NCI-H1105 treated with DMSO at 0.1 percent for 48 hours (cell line): ENCODE measurements around the gene SCFD2.
"Not testable (repeated sequence)": the region's sequence is repeated elsewhere in the genome, so short reads cannot be mapped to it uniquely, and the experiment has no call there.

Experiments
- DNase-seq: peaks from one replicate; lab custom pipeline; 2025; lab: John Stamatoyannopoulos, UW

Gene SCFD2

DNA sequence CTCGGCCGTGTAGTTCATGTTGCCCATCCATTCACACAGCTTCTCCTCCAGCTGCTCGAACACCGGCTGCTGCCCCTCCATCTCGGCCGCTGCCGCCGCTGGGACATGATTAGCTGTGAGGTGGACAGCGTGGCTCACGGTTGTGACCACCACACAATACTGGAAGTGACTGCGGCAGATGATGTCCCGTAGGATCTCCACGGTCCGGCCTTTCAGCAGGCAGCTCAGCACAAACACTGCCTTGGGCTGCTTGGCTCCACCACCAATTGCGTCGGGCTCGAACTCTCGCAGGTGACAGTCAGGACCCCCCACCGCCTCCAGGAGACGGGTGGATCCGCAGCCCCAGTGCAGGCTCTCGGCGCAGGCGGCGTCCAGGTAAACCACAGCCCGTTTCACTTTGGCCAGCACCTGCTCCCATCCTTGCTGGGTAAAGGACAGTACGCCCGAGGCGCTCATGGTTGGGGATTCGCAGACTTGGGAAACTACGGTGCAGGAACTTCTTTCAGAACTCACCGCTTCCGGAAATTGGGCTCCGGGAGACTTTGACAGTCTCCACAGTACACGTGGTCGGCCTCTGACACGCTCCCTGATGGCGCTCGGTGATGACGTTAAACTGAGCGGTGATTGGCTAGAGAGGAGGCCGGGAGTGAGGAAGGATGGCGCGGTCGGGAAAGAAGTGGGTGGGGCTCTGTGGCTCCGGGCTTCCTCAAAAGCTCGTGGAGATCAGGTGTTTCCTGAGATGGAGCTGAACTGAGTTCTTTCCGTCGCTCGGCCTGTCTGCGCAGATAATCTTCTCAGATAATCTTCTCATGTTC is at the start of gene SCFD2:
Gene SCFD2, minus strand, starts transcription at position 576 of the 815 bp plus-strand sequence.
- DNase-seq, result peak; percentile 84

DNA sequence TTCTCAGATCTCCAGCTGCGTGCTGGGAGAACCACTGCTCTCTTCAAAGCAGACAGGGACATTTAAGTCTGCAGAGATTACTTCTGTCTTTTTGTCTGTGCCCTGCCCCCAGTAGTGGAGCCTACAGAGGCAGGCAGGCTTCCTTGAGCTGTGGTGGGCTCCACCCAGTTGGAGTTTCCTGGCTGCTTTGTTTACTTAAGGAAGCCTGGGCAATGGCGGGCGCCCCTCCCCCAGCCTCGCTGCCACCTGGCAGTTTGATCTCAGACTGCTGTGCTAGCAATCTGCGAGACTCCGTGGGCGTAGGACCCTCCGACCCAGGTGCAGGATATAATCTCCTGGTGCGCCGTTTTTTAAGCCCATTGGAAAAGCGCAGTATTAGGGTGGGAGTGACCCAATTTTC is 43.6 kb upstream of the SCFD2 start:
- DNase-seq, result not testable (repeated sequence)

DNA sequence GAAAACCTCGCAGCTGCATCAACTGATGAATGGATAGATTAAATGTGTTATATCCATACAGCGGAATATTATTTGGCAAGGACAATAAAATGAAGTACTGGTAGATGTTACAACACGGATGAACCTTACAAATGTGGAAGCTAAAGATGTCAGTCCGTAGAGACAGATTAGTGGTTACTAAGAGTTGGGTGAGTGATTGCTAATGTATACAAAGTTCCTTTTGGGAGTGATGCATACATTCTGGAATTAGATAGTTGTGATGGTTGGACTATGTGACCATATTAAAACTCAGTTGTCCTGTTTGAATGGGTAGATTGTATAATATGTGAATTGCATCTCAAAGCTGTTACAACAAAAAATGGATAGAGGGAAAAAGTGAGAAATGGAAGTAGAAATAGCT is 14.4 kb upstream of the SCFD2 start:
- no peak for DNase-seq

DNA sequence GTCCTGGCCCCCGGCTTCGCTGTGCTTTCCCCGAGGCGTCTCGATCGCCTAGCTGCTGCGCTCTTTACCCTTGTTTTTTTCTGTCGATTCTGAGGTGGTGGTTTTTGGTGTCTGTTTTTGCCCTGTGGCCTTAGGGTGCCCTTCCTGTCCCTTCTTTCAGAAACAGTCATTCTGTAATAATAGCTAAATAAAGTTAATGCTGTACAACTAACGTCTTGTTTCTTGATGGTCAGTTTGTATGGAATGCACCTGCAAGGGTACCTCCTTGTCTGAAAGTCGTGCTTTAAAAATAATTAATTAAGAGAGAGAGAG is 12.3 kb upstream of the SCFD2 start:
- DNase-seq, result no peak

DNA sequence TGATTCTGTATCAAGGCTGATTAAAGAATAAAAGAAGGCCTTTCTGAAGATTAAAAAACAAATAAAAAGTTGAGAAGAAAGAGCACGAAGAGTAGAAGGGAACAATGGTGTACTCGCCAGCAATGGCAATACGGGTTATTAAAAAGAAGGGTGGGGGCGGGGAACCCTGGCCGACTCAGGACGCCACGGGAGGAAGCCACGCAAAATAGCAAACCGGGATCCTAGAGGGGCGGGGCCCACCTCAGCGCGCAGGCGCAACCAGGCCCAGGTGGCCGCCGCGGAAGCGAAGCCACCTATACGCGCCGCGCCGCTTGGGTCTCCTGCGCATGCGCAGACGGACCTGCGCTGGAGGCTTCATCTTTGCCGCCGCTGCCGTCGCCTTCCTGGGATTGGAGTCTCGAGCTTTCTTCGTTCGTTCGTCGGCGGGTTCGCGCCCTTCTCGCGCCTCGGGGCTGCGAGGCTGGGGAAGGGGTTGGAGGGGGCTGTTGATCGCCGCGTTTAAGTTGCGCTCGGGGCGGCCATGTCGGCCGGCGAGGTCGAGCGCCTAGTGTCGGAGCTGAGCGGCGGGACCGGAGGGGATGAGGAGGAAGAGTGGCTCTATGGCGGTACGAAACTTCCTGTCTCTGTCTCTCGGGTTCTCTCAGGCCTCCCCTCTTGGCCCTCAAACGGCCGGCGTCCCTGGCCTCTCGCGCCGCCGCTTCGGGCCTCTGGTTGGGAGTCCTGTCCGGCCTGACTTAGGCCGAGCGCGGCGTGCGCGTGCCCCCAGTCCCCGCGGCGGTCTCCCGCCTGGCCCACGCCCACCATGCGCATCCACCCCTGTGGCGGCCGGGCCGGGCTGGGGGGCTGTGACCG is 11.7 kb upstream of the SCFD2 start, which contains the start of gene FIP1L1:
Gene FIP1L1, plus strand, starts transcription at position 323 of the 852 bp plus-strand sequence. Its CDS starts 198 bp downstream, at position 521.
- peak; percentile 78 for DNase-seq

DNA sequence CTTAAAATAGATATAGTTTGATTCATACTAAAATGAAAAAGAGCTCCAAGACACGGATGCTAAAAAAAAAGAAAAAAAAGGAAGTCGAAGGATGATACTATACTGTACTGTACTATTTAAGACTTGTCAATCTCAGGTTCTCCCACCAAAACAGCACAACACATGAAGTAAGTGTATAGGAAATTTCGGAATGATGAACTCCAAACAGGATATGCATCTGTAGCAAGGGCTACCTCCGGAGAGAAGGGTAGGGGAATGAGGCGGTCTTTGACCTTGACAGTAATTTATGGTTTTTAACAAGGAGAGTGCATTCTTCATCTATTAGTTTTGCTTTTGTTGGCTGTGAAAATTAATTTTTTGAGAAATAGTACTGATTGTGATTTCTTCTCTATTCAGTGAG is 11.0 kb upstream of the SCFD2 start:
- DNase-seq, result no peak

DNA sequence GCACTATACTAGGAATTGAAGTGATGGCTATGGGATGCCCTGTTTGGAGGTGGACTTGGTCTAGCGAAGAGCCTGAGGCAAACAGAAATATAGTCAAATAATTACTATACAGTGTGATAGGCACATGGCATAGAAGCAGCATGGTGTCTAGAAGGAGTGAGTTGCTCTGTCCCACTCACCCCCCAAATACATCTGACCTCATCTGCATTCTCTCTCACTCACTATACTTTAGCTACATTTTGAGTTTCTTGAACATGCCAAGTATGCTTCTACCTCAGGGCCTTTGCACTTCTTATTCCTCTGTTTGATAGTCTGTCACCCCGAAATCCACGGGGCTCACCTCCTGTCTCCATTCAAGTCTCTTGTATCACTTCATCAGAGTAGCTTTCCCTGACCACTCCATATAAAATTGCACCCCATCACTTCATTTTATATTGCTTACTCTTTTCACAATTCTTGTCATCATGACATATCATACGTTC is 9.0 kb upstream of the SCFD2 start:
- no peak for DNase-seq

DNA sequence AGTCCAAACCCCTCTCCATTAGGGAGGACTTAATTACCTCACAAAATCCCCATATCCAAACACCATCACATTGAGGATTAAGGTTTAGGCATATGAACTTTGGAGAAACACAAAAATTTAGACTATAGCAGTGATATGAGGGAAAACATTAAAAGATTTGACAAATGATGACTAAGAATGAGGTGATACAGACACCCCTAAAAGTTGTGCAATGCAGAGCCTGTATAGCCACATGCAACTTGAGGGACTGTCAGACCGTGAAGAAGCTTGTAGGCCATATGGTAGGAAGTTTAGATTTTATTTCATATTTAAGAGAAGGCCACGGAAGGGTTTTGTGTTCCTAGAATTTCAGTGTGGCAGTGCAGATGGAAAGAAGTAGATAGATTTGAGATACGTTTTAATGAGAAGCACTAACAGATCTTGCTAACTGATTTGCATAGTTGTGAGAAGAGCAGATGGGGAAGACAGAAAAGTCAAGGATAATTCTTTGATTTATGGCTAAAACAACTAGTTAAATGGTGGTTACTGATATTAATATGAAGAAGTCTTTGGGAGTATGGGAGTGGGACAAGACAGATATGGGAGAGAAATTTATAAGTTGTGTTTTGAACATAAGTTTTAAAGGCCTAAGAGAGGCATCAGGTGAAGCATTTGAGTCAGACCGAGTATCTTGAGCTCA is 6.1 kb upstream of the SCFD2 start:
- DNase-seq, result no peak

DNA sequence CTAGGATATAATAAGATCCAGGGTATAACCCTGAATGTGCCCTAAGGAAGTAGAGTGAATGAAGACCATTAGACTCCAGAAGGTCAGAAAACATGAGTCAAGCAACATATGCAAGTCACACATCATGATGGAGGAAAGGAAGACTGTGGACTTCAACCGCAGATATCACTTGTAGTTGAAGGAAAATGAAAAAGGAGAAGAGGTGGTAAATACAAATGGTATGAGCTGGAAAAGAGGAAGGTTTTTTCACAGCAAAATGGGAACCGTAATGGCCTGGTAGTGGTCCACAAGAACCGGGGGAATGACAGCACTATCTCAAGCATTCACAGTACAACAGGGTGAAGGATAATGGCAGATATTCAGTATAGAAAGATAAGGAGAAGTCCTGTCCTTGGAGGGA is 5.2 kb upstream of the SCFD2 start:
- DNase-seq, result no peak

DNA sequence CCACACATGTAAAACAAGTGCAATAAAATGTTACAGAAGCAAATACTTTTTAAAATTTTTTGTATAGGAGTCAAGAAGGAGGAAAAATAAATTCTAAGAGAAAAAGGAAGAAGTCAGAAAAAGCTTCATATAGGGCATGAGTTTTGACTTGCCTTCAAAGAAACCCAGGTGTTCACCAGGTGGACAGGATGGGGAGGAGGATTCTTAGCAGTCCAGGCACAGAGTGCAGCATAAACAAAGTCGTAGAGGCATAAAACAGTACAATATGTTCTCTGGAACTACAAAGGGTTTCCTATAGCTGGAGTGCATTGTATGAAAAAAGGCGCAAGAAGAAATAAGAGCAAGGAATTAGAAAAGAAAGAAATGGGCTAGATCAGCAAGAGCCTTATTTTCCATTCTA is 1.9 kb upstream of the SCFD2 start:
- no peak for DNase-seq

DNA sequence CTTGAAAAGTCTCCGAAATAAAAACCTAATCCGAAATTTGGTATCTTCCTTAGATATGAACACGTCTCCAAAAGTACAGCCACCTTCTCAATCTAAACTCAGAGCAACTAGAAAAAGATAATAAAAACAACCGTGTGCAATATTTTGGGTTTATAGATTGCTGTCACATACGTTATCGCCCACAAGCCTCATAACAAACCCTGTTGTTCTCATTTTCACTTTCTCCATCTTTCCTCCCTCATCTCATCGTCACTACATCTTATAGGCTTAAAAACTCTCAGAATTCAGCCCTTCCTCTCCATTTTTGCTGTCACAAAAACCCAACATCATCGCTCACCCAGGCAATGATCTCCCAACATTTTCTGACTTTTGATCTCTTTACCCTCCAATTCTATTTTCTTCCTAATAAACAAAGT is 448 bp upstream of the SCFD2 start:
- no peak for DNase-seq

DNA sequence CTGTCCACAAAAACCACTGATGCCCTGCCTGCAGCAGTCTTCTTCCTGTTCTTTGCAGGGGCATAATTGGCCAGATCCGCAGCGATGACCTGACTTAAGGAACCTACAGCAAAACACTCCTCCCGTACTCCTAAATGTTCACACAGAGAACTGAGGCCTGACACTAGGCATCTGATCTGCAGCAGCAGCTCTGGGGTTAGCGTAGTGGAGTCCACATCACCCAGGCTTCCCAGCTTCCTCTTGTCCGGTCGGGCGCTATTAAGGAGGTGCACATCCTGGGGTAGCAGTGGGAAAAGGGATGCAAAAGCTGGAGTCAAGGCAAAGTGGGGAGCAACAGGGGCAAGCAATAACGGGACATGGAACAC is 758 bp downstream of the SCFD2 start:
- DNase-seq, result no peak

DNA sequence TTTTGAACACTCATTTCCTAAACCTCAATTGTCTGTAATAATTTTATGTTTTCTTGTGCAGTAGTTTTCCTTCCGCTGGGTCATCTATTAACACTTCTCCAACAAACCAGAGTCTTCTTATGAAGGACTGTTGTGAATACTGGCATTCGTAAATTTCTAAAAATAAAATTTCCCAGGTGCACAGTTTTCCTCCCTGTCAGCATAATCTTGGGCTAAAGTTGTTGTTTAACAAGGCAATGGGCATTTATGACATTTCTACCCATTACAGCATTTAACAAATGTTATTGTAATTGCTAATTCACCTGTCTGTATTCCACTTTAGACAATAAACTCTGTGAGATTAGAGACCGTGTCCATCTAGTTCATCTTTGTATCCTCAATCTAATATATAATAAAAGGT is 1.2 kb downstream of the SCFD2 start:
- no peak for DNase-seq

DNA sequence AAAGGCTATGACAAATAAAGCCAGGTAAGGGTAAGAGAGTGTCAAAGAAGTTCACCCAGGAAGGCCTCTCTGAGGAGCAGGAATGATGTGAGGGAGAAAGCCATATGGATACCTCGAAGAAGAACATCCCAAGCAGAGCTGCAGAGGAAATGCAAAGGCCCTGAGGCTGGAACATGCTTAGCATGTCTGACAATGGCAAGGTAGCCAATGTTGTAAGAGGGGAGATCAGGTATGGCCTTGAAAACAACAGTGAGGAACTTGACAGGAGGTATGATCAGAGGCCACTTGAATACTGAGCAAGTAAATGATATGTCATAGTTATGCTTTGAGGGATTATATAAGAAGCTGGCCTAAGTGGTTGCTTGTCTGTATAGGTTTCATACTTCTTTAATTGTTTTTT is 3.8 kb downstream of the SCFD2 start:
- no peak for DNase-seq

DNA sequence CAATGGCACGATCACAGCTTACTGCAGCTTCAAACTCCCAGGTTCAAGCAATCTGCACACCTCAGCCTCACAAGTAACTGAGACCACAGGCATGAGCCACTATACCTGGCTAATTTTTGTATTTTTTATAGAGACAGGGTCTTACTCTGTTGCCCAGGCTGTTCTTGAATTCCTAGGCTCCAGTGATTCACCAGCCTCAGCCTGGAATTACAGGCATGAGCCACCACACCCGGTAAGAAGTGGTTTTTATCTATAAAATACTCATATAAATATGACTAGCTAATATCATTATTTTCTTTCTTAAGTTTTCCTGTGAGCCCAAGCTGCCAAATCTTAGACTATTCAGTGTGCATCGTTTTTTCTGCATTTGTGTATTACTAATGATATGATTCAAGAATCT is 4.4 kb downstream of the SCFD2 start:
- DNase-seq, result no peak

DNA sequence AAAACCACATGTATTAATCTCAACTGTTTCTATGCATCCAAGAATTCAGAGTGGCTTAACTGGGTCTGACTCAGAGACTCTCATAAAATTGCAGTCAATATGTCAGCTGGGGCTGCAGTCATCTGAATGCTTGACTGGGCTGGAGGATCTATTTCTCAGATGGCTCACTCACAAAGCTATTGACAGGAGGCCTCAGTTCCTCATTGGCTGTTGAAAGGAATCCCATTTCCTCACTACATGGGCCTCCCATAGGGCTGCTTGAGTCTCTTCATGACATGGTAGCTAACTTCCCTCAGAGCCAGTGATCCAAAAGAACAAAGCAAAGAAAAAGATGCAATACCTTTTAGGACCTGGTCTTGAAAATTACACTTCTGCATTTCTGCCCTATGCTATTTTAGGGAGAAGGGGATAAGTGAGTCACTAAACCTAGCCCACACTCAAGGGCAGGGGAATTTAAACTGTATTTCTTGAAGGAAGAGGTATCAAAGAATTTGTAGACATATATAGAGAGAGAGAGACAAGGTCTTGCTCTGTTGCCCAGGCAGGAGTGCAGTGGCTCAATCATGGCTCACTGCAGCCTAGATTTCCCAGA is 9.8 kb downstream of the SCFD2 start:
- no peak for DNase-seq

DNA sequence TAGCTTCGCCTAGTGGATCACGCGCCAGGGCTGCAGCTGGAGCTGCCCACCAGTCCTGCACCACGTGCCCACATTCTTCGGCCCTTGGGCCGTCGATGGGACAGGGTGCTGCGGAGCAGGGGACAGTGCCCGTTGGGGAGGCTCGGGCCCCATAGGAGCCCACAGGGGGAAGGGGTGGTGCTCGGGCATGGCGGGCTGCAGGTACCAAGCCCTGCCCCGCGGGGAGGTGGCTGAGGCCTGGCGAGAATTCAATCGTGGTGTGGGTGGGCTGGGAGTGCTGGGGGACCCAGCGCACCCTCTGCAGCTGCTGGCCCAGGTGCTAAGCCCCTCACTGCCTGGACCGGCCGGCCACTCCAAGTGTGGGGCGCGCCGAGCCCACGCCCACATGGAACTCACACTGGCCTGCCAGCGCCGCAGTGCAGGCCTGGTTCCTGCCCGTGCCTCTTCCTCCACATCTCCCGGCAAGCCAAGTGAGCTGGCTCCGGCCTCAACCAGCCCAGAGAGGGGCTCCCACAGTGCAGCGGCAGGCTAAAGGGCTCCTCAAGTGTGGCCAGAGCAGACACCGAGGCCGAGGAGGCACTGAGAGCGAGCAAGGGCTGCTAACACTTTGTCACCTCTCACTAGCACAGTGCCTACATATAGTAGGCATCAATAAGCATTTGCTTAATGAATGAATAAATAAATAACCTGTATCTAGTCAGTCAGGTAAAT is 11.7 kb downstream of the SCFD2 start:
- DNase-seq, result no peak

DNA sequence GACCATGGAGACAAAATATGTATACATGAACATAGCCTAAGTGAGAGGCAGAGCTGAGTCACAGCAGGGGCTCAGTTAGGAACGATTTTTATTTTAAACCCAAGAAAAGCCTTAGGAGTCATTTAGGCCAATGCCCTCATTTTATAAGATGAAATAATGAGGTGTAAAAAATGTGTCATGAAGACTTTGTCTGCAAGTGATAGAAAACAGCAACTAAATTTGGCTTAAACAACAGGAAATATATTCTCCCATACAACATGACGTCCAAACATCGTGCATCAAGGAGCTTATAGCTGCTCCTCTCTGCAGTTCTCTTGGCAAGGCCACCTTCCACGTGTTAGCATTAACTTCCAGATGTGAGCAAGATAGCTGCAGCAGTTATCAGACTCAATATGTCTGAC is 16.8 kb downstream of the SCFD2 start:
- no peak for DNase-seq

DNA sequence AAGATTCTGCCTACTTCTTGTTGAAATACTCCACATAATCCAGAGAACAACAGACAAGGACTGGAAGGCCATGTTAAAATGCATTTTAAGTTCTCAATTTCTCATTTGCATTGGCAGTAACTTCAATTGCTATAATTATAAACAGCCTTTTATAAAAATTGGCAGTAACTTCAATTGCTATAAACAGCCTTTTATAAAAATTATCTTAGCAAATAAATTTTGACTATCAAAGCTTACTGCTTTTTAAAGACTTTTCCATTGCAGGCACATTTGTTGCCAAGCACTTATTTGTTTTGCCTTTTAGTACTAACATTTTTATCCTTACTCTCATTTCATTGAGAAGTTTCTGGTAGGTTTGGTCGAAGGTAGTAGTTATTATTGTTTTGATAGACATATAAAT is 17.8 kb downstream of the SCFD2 start:
- peak; percentile 36 for DNase-seq

DNA sequence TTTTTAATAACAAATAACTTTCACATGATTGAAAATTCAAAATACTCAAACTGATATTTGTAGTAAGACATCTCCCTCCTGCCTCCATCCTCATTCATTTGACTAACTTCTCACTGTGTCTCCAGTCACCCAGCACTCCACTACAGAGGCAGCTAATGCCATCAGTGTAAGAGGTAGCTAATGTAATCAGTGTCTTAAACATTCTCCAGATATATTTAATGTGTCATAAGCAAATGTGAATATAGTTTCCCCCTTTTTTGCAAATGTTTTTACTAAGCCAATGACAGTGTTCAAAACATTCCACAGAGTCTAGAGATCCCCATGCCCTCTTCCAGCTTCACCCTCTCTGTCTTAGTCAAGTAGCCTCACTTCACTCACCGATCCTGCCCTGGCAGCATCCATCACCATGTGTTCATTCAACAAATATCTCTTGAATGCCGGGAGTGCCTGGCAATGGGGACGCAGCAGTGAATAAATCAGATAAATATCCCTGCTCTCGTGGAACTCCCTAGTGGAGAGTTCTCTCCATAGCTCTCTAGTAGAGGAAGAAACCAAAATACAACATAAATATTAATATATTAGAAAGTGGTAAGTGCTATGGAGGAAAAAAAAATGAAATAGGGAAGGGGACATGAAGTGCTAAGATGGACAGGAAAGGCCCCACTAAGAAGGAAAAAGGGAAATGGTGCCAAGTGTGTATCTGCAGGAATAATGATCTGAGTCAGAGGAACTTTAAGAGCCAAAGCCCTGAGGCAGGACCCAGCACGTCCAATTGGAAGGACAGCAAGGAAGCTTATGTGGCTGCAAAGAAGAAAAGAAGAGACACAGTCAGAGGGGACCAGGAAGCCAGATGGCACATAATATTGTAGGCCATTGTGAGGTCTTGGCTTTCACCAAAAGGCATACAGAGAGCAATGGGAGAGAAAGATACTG is 18.7 kb downstream of the SCFD2 start:
- peak; percentile 22 for DNase-seq
